WI38 (cell line): ENCODE data around the gene RAB10.
"Not testable (repeated sequence)": the region's sequence is repeated elsewhere in the genome, so short reads cannot be mapped to it uniquely, and the experiment has no call there.

ENCODE experiments used
- H3K4me3 ChIP-seq: 2 replicates; pipeline ENCODE4 v1.5.1; 2011; ENCODE audit warnings: low read depth, mild to moderate bottlenecking, control low read depth, low read length
- CTCF ChIP-seq: IDR thresholded peaks from 2 replicates; pipeline ENCODE4 v1.5.1; 2012; ENCODE audit warnings: low read depth, mild to moderate bottlenecking, control low read depth, low read length

The RAB10 gene

GRCh38 chr2:25996844-25997243 is 37.0 kb upstream of the RAB10 start:
- TF ChIP-seq CTCF, result no peak
- no peak overlapping the region for H3K4me3 ChIP-seq

- not testable (repeated sequence) for H3K4me3 ChIP-seq
Measured at GRCh38 chr2:25998816-25999383, 35.0 kb upstream of the RAB10 start.

- not testable (repeated sequence) for H3K4me3 ChIP-seq
Measured at GRCh38 chr2:25999406-25999805, 34.5 kb upstream of the RAB10 start.

GRCh38 chr2:26000561-26001082 is 33.3 kb upstream of the RAB10 start:
- no peak for TF ChIP-seq CTCF

DNA sequence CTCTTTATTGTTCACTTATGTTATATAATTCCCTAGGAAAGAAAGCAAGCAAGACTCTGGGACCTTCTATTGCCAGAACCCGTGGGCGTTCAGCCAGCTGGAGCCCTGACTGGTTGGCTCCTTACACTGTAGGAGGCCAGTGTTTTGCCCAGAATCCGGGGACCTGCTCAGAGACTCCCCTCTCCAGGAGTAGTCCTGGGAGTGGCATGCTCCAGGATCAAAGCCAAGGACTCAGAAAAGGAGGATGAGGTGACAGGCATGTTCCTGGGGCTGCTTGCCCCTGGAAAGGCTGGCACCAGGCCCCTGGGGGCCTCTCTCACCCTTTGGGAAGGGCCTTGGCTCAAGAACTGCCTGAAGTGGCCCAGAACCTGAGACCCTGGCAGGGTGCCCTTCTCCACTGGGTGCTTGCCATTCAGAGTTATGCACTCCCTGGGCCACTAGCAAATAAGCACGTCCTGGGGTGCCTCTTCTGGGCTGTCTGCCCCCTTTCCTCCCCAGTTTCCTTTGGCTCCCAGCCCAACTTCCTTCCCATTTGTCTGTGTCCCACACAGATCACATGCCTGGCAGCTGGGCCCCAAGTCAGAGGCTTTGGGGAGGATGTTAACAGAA is 32.0 kb upstream of the RAB10 start:
- TF ChIP-seq CTCF, result no peak
- no peak overlapping the region for H3K4me3 ChIP-seq

More at GRCh38 chr2:26000561-26001082, 33.3 kb upstream of the RAB10 start:
- no peak overlapping the region for H3K4me3 ChIP-seq

- no peak overlapping the region for H3K4me3 ChIP-seq
- TF ChIP-seq CTCF, result no peak
Measured at GRCh38 chr2:26002632-26003310, 31.1 kb upstream of the RAB10 start.

- H3K4me3 ChIP-seq, result no peak overlapping the region
- no peak for TF ChIP-seq CTCF
Measured at GRCh38 chr2:26008095-26008494, 25.8 kb upstream of the RAB10 start.

GRCh38 chr2:26008851-26009566 is 24.9 kb upstream of the RAB10 start:
- no peak overlapping the region for H3K4me3 ChIP-seq
- no peak for TF ChIP-seq CTCF
